HS-27A (cell line): ENCODE results near the gene ARAP2.

ENCODE experiments used
- DNase-seq: peaks from one replicate; pipeline ENCODE4 v3.0.0-alpha.2; 2012; ENCODE audit warnings: low read depth, missing footprints

ARAP2 gene

GRCh38 chr4:36038491-36038890 is 205.8 kb downstream of the ARAP2 start:
- no peak for DNase-seq

DNA sequence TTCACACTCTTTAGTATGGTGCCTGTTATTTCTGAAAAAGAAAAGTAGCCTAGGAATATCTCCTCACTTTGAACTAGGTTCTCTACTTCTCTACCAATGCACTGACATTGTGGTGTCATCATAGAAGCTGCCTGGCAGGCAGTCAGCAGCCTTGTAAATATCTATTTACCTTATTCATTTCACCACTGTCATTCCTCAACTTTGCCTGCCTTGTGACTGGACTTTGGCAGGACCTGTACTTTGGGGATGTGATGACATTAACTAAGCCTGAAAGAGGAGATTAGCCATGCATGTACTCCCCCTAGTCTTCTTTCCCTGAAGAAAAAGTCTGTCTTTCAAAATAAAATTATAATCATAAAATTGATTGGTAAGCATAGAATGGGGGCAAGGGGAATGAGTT is 207.2 kb downstream of the ARAP2 start:
- DNase-seq: no peak

- no peak for DNase-seq
Measured at GRCh38 chr4:36029951-36030350, 214.4 kb downstream of the ARAP2 start.

- DNase-seq: no peak
Measured at GRCh38 chr4:36027203-36027602, 217.1 kb downstream of the ARAP2 start.

DNA sequence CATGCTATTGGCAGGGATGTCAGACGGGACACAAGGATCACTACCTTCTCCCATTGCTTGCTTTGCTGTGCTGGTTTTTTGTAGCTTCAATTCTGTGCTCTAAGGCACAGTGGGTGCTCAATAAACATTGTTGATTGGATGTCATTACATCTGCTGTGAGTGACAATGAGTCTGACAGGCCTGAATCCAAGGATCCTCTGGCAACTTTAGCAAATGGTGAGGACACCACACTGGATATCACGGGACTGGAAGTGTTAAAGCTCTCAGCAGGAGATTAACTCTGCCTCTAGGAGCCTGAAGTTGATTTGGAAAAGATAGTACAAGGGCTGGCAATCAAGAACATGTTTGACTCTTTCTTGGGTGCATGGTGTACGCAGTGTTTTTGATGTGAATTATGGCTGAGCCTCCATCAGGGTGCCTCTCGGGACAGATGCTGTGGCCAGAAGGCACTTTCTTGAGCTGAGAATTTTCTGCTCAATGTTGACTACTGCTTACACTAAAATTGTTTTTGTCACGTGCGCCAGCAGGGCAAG is 217.9 kb downstream of the ARAP2 start:
- DNase-seq: no peak

- DNase-seq: no peak
Measured at GRCh38 chr4:36024901-36025660, 219.2 kb downstream of the ARAP2 start.

GRCh38 chr4:36020351-36020750 is 224.0 kb downstream of the ARAP2 start:
- DNase-seq: no peak
